ENCODE measurements around the gene PROSER3. TPM values are rescaled to one million over a fixed set of nuclear protein-coding genes. Genes with fewer than 3 reads are reported as not detected.
A peak's percentile ranks its signal among the peaks of the same experiment; 100 is the strongest.

The PROSER3 gene
- total and polyA plus RNA-seq, 2 of the 13 experiments (the other 11 are each of a cell fraction or from before 2014, with no cell fraction given) = 5.1 to 5.7 TPM

GRCh38 chr19:35767288-35768081, 9.5 kb downstream of the PROSER3 start (continued):
- TF ChIP-seq CSRNP2 (CRISPR knock-in tag; conservative IDR thresholded peaks at IDR 0.05; ENCODE audit: low read depth) (no peak), PLRG1 (conservative IDR thresholded peaks at IDR 0.05) (no peak), NR2F6 (IDR thresholded peaks at IDR 0.05) (peak; percentile 15; the same call in 1 of the 2 replicates), NR2F6 (CRISPR knock-in tag; IDR thresholded peaks at IDR 0.05) (peak; percentile 57), HOXD1 (CRISPR knock-in tag; IDR thresholded peaks at IDR 0.05) (no peak), SETDB1 (CRISPR knock-in tag; IDR thresholded peaks at IDR 0.05; ENCODE audit: borderline replicate concordance) (no peak), ZNF737 (CRISPR knock-in tag; IDR thresholded peaks at IDR 0.05; ENCODE audit: borderline replicate concordance) (no peak), XBP1 (CRISPR knock-in tag; IDR thresholded peaks at IDR 0.05) (no peak), ZNF468 (CRISPR knock-in tag; IDR thresholded peaks at IDR 0.05) (no peak), ZNF782 (CRISPR knock-in tag; IDR thresholded peaks at IDR 0.05; ENCODE audit: borderline replicate concordance) (no peak), ZNF703 (CRISPR knock-in tag; IDR thresholded peaks at IDR 0.05; ENCODE audit: borderline replicate concordance) (no peak), HOXA3 (CRISPR knock-in tag; IDR thresholded peaks at IDR 0.05) (peak; percentile 25; the same call in 1 of the 2 replicates), HES4 (CRISPR knock-in tag; IDR thresholded peaks at IDR 0.05; ENCODE audit: borderline replicate concordance) (no peak), SNAPC5 (CRISPR knock-in tag; IDR thresholded peaks at IDR 0.05; ENCODE audit: borderline replicate concordance) (no peak), NCOA1 (CRISPR knock-in tag; IDR thresholded peaks at IDR 0.05) (no peak), THAP8 (CRISPR knock-in tag; IDR thresholded peaks at IDR 0.05; ENCODE audit: borderline replicate concordance) (no peak), ZNF589 (CRISPR knock-in tag; conservative IDR thresholded peaks at IDR 0.05) (no peak), HNRNPL (IDR thresholded peaks at IDR 0.05; ENCODE audit: low read depth, low read length) (no peak), EP300 (IDR thresholded peaks at IDR 0.05; ENCODE audit: low read depth in 2 of 2, low read length in 2 of 2) (0 out of 4 replicates have a peak, but pooled peaks of 1 of the 2 experiments have one; percentile 6), EP300 (CRISPR knock-in tag; IDR thresholded peaks at IDR 0.05; ENCODE audit: borderline replicate concordance) (no peak), CHD4 (IDR thresholded peaks at IDR 0.05; ENCODE audit: borderline replicate concordance, low read length) (no peak), ZNF543 (CRISPR knock-in tag; IDR thresholded peaks at IDR 0.05) (no peak), MAF1 (CRISPR knock-in tag; IDR thresholded peaks at IDR 0.05; ENCODE audit: borderline replicate concordance) (no peak), ZNF552 (CRISPR knock-in tag; IDR thresholded peaks at IDR 0.05; ENCODE audit: borderline replicate concordance) (no peak), LBX2 (CRISPR knock-in tag; IDR thresholded peaks at IDR 0.05; ENCODE audit: borderline replicate concordance) (no peak), ZMYM3 (CRISPR knock-in tag; IDR thresholded peaks at IDR 0.05) (no peak), ZSCAN12 (CRISPR knock-in tag; IDR thresholded peaks at IDR 0.05) (no peak), POLR2AphosphoS5 (IDR thresholded peaks at IDR 0.05; ENCODE audit: low read depth, low read length) (no peak), ELF3 (CRISPR knock-in tag; IDR thresholded peaks at IDR 0.05) (no peak)

All from HepG2 (cell line).